Measurements from ENCODE around the gene HCN2. TPM values are rescaled to one million over a fixed set of nuclear protein-coding genes. Genes with fewer than 3 reads are reported as not detected.

Gene HCN2
- total and polyA plus RNA-seq, 9 of the 15 experiments (the other 6 are each of a cell fraction or from before 2014, with no cell fraction given): 0.29 to 4.2 (median 0.82) TPM; not detected in 2

DNA sequence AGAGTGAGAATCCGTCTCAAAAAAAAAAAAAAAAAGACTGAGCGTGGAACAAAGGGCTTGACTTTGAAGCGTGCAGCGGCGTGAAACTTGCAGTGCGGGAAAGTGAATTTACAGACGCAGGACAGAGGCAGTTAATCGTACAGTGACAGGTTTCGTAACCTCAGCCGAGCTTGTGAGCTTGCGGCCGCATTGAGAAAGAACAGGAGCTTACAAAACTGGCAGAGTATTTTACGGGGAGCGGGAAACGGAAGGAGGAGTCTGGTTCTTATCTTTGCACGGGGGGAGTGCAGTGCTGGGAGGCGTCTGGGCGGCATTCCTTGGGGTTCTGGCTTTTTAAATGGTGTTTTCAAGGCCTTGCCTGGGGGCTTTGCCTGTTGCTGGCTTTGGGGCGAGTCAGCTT lies 23.3 kb upstream of the HCN2 start (continued):
- TF ChIP-seq, protein P1, sequence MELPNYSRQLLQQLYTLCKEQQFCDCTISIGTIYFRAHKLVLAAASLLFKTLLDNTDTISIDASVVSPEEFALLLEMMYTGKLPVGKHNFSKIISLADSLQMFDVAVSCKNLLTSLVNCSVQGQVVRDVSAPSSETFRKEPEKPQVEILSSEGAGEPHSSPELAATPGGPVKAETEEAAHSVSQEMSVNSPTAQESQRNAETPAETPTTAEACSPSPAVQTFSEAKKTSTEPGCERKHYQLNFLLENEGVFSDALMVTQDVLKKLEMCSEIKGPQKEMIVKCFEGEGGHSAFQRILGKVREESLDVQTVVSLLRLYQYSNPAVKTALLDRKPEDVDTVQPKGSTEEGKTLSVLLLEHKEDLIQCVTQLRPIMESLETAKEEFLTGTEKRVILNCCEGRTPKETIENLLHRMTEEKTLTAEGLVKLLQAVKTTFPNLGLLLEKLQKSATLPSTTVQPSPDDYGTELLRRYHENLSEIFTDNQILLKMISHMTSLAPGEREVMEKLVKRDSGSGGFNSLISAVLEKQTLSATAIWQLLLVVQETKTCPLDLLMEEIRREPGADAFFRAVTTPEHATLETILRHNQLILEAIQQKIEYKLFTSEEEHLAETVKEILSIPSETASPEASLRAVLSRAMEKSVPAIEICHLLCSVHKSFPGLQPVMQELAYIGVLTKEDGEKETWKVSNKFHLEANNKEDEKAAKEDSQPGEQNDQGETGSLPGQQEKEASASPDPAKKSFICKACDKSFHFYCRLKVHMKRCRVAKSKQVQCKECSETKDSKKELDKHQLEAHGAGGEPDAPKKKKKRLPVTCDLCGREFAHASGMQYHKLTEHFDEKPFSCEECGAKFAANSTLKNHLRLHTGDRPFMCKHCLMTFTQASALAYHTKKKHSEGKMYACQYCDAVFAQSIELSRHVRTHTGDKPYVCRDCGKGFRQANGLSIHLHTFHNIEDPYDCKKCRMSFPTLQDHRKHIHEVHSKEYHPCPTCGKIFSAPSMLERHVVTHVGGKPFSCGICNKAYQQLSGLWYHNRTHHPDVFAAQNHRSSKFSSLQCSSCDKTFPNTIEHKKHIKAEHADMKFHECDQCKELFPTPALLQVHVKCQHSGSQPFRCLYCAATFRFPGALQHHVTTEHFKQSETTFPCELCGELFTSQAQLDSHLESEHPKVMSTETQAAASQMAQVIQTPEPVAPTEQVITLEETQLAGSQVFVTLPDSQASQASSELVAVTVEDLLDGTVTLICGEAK (IDR thresholded peaks at IDR 0.05): peak; percentile 21; the same call in 1 of the 2 replicates
- TF ChIP-seq, protein P1 (CRISPR knock-in tag; IDR thresholded peaks at IDR 0.05): no peak
- TF ChIP-seq NFYB (IDR thresholded peaks at IDR 0.05; ENCODE audit: extremely low read depth, insufficient read length): no peak
- TF ChIP-seq SP2 (IDR thresholded peaks at IDR 0.05; ENCODE audit: extremely low read depth, low read depth, low read length, poor library complexity, severe bottlenecking): no peak
- no peak for TF ChIP-seq BRCA1 (IDR thresholded peaks at IDR 0.05)
- no peak for TF ChIP-seq BRCA1 (CRISPR knock-in tag; IDR thresholded peaks at IDR 0.05)
- no peak for TF ChIP-seq SRF (CRISPR knock-in tag; IDR thresholded peaks at IDR 0.05)
- TF ChIP-seq NR3C1 (CRISPR knock-in tag; IDR thresholded peaks at IDR 0.05): no peak
- no peak for TF ChIP-seq ZNF121 (CRISPR knock-in tag; conservative IDR thresholded peaks at IDR 0.05)
- TF ChIP-seq SRSF3 (IDR thresholded peaks at IDR 0.05; ENCODE audit: insufficient read depth, low read length): no peak
- no peak for TF ChIP-seq C11orf30 (IDR thresholded peaks at IDR 0.05; ENCODE audit: low read depth)
- no peak for TF ChIP-seq DACH1 (IDR thresholded peaks at IDR 0.05; ENCODE audit: partially characterized antibody)
- no peak for TF ChIP-seq RUNX1 (IDR thresholded peaks at IDR 0.05; ENCODE audit: low read depth)
- TF ChIP-seq RB1 (IDR thresholded peaks at IDR 0.05; ENCODE audit: low read depth): peak; percentile 45; the same call in 1 of the 2 replicates
- TF ChIP-seq, protein P2, sequence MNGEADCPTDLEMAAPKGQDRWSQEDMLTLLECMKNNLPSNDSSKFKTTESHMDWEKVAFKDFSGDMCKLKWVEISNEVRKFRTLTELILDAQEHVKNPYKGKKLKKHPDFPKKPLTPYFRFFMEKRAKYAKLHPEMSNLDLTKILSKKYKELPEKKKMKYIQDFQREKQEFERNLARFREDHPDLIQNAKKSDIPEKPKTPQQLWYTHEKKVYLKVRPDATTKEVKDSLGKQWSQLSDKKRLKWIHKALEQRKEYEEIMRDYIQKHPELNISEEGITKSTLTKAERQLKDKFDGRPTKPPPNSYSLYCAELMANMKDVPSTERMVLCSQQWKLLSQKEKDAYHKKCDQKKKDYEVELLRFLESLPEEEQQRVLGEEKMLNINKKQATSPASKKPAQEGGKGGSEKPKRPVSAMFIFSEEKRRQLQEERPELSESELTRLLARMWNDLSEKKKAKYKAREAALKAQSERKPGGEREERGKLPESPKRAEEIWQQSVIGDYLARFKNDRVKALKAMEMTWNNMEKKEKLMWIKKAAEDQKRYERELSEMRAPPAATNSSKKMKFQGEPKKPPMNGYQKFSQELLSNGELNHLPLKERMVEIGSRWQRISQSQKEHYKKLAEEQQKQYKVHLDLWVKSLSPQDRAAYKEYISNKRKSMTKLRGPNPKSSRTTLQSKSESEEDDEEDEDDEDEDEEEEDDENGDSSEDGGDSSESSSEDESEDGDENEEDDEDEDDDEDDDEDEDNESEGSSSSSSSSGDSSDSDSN (IDR thresholded peaks at IDR 0.05; ENCODE audit: borderline replicate concordance in 1 of 2, low read depth in 2 of 2, low read length in 2 of 2): no peak
- TF ChIP-seq, protein P3, sequence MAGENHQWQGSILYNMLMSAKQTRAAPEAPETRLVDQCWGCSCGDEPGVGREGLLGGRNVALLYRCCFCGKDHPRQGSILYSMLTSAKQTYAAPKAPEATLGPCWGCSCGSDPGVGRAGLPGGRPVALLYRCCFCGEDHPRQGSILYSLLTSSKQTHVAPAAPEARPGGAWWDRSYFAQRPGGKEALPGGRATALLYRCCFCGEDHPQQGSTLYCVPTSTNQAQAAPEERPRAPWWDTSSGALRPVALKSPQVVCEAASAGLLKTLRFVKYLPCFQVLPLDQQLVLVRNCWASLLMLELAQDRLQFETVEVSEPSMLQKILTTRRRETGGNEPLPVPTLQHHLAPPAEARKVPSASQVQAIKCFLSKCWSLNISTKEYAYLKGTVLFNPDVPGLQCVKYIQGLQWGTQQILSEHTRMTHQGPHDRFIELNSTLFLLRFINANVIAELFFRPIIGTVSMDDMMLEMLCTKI (IDR thresholded peaks at IDR 0.05; ENCODE audit: partially characterized antibody): no peak
- TF ChIP-seq HMGN3 (IDR thresholded peaks at IDR 0.05; ENCODE audit: borderline replicate concordance, extremely low read depth, insufficient read length, low read depth, low read length): no peak
